Measurements from ENCODE around the gene LAPTM5.
"Not testable (repeated sequence)": the region's sequence is repeated elsewhere in the genome, so short reads cannot be mapped to it uniquely, and the experiment has no call there.

The LAPTM5 gene

GRCh38 chr1:30774550-30775432, 17.2 kb upstream of the LAPTM5 start:
- no peak for DNase-seq (ENCODE audit: extremely low spot score, insufficient read length, low read depth)
- FAIRE-seq, result no peak

DNA sequence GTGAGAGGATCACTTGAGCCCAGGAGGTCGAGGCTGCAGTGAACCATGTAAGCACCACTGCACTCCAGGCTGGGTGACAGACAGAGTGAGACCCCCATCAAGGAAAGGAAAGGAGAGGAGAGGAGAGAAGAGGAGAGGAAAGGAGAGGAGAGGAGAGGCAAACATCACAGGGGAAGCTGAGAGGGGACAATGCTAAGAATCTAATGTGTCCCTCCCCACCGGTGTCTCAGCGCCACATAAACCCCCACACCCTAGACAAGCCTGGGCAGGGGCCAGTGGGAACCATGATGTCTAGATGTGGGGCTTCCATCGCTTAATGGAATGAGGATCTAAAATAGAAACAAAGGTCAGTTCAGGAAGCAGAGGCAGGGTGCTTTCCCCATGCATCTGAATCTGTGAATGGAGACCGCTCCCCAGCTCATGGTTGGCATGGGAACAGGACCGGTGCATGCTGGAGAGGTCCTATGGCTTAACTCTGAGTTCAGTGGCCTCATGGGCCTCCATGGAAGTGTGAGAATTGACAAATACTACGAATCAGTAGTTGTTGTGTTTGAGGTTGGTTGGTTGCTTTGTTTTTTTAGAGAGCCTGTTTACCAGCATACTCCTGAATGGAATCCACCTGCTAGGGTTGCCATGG, 16.3 kb upstream of the LAPTM5 start:
- FAIRE-seq, result no peak
- DNase-seq (ENCODE audit: extremely low spot score, insufficient read length, low read depth), result no peak

DNA sequence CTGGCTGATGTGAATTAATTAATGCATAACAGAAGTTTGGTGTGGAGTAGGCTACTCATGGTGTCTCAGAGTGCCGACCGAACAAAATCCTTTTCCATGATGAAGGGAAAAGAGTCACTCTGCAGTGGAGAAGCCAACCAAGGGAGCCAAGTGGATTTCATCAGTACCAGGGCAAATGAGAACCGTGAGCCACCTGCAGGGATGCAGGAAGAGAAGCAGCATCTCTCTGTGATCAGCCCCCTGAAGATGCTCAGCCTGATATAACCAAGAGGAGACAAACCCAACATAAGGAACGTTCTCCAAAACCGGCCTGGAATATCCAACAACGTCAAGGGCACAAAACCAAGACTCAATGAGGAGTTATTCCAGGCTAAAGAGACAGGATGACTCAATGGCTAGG, 13.4 kb upstream of the LAPTM5 start:
- DNase-seq (ENCODE audit: extremely low spot score, insufficient read length, low read depth), result no peak
- FAIRE-seq, result no peak

DNA sequence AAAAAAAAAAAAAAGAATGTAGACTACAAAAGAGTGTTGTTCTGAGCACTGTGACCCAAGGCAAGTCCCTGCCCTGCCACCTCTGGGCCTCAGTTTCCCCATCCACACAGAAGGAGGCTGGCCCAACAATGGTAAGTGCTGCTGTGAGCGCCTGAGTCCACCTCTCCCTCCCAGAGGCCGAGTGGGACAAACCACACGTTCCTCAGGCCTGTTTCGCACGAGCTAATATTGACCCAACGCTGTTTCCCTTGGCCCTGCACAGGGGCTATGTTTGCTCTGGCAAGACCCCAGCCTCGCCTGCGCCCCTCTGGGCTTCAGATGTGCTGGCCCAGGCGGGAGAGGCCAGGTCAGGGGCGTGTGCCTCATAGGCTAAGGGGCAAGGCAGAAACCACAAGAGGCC, 12.6 kb upstream of the LAPTM5 start:
- DNase-seq (ENCODE audit: extremely low spot score, insufficient read length, low read depth), result no peak
- no peak for FAIRE-seq

DNA sequence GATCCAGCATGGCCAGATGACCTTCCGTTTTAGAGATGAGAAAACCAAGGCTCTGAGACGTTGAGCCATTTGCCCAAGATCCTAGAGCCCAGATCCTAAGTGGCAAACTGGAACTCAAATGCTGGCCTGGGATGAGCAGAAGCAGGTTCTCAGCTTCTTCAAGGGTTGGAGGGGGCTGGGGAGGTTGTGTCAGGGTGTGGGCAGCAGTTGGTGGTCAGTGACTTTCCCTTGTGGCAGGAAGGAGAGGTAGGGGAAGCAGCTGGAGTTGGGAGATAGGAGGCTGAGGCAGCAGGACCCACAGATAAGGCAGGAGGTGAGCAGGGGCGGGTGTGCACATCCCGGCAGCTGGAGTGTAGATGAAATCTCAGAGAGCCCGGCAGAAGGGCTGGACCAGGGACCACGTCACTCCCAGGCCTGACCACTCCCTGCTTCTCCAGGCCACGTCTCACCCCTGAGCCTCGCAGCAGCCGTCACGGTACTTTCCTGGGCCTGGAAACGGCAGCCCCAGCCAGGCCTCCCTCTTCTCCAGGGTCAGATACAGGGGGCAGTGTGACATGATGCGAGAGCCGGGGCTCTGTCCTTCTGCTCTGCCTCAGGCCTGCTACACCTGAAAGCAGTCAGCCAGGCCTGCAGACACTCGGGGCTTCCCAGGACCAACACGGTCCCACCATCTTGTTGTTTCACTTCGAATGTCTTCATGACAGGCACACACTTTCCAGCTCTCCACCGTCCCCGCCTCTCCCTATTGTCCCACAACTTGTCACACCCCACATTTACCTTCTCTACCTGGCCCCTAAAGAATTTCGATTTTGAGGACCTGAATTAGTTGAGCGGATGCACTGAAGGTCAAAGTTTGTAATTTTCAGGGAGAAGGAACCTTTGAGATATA, 11.5 kb upstream of the LAPTM5 start:
- FAIRE-seq, result peak; percentile 9
- no peak for DNase-seq (ENCODE audit: extremely low spot score, insufficient read length, low read depth)

GRCh38 chr1:30768159-30768829, 10.7 kb upstream of the LAPTM5 start:
- DNase-seq (ENCODE audit: extremely low spot score, insufficient read length, low read depth) (no peak), FAIRE-seq (no peak)

DNA sequence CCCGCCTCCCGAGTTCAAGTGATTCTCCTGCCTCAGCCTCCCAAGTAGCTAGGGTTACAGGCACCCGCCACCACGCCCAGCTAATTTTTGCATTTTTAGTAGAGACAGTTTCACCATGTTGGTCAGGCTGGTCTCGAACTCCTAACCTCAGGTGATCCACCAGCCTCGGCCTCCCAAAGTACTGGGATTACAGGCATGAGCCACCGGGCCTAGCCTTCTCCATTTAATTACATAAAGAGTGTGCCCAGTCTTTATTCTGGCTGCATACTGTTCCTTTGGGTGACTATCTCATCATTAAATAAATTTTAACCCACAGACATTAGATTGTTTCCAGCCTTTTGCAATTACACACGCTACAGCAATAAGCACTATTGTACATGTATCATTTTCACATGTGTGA, 9.4 kb upstream of the LAPTM5 start:
- FAIRE-seq; DNase-seq (ENCODE audit: extremely low spot score, insufficient read length, low read depth): not testable (repeated sequence)

DNA sequence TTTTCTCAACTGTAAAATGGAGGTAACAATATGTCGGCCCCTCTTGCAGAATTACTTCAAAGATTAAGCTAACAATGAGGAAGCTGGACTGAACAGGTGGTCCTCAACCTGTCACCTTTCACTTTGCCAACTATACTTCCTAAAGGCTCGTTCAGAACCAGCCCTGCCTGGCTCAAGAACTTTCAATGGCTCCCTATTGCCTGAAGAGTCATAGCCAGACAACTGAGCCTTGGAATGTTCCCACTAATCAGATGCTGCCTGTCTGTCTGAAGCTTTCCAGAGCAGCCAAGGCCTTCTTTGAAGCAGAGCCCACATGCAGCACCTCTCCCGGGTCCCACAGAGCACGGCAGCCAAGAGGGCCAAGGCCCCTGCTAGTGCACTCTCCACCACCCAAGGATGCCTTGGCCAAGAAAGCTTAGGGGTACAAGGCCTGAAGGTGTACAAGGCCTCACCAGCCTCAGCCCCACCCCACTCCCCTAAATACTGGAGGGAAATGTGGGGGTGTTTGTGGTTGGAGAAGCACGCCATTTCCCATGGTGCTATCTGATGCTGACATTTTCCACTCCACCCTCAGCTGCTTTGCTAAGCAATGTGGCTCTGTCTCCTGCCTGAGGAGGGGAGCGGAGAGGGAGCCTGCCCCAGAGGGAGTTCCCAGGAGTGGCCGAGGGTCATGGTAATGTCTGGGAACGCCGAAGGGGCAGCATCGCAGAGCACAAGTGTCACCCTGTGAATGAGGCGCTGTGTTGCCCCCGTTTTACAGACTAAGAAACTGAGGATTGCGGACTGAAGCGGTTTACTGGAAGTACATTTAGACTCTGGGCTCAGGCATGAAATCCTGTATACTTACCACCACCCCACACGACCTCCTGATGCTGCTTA, 8.2 kb upstream of the LAPTM5 start:
- FAIRE-seq (peak; percentile 69), DNase-seq (ENCODE audit: extremely low spot score, insufficient read length, low read depth) (no peak)

DNA sequence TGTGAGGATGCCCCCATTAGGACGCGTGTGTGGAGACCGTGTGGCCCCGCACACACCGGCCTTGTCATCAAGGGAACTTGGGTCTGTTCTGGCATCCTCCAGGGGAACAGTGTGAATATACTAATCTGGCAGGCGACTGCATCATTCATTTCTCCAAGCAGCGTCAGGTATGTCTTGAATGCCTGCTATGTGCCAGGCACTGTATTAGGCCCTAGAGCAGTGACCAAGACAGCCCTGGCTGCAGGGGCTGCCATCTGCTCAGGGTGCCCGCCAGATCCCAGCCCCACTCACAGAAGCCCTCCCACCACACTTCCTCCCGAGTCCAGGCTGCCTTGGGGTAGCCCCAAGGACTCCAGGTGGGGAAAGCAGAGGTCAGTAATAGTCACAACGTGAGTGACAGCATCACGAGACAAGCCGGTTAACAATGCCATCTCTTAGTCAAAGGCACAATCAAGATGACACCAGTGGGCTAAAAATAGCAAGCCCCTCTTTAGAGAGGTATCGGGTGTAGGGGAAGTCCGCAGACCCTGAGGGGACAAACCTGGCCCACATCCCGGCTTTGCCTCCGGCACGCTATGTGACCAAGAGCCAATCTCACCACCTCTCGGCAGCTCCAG, 7.5 kb upstream of the LAPTM5 start:
- DNase-seq (ENCODE audit: extremely low spot score, insufficient read length, low read depth) (no peak), FAIRE-seq (peak; percentile 94)

- no peak for FAIRE-seq
These were observed 6.8 kb upstream of the LAPTM5 start for GRCh38 chr1:30764396-30764795.

DNA sequence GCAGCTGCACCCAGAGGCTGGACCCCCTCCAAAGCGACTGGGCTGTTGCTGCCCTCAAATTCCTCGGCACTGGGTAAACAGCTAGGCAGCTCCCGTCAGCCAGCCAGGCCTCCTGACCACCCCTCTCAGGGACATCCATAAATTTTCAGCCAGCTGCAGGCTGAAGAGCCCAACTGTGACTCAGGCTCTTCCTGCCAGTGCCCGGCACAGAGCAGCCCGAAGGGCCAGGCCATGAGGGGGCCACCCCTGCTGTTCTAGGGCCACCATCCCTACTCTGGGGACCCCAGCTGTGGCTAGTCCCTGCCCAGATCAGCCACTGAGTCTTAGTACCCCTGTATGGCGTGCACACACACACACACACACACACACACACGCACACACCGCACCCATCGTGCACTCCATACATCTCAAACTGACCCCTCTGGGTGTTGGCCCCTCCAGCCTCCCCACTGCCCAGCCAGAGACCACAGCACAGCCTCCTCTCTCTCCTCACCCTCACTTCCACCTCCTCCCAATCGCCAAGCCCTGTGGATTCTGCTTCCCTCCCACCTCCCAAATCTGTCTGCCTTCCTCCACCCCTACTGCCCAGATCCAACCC, 6.2 kb upstream of the LAPTM5 start:
- FAIRE-seq (no peak), DNase-seq (ENCODE audit: extremely low spot score, insufficient read length, low read depth) (no peak)

More at GRCh38 chr1:30764396-30764795, 6.8 kb upstream of the LAPTM5 start:
- DNase-seq (ENCODE audit: extremely low spot score, insufficient read length, low read depth), result no peak

- FAIRE-seq (peak; percentile 33), DNase-seq (ENCODE audit: extremely low spot score, insufficient read length, low read depth) (no peak)
These were observed 5.5 kb upstream of the LAPTM5 start for GRCh38 chr1:30762930-30763650.

DNA sequence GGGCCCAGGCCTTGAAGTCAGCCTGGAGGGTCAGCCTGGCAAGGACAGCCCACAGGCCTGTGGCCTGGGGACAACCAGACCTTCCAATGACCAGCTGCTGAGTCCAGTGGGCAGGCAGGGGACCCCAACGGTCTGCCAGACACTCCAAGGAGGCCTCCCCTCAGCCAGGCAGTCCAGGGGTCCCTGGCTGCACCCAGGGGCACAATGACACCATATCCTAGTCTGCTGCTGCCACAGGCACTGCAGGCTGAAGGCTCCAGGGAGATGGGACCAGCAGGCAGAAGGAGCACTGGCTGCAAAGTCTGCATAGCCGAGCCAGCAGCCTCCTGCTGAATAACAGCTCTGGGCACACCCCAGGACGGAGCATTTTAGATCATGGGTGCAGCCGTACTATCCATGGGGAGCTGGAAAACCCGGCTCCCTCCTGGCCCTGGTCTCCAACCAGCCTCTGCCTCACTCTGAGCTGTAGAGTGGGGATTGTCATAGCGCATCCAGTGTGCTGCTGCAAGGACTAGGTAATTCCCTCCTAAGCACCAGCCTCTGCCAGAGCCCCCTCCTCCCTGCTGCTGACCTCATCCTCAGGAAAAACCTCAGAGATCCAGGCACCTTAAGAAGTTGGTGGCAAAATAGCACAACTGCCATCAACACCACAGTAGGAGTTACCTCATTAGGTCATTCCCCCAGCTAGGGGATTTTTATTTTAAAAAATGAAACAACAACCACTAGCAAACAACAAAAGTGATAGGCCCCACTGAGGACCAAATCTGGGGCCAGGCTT, 4.8 kb upstream of the LAPTM5 start:
- no peak for DNase-seq (ENCODE audit: extremely low spot score, insufficient read length, low read depth)
- FAIRE-seq, result peak; percentile 92

DNA sequence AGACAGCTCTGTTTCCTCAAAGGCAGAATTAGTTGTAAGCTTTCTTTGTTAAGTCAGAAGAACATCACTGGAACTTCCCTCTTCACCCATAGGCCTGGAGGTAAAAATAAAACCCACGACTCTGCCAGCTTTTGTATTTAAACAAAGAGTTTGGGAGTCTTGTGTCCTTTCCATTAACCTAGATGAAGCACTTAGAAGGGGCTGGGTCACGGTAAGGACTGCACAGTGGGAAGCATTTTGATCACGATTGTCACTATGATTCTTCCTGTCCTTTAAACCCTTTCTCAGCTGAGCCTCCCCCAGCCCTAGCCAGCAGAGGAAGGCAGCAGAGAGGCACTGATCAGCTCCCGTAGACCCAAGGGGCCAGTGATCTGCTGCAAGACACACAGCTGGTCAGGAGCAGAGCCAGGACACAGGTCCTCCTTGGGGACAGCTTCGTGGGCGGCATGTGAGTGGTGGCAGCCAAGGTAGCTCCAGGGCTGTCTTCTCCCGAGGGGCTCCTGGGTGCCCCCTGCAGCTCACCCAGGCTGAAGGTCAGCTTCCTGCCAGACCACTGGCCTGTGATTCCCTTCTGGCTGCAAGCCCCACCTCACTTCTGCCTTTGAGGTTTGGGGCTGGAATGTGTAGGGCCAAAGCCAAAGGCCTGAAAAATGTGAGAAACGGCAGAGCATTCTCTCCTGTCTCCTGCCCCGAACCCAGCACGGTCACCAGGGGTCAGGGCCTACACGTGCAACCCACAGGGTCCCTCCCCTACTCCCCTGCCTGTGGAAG, 4.0 kb upstream of the LAPTM5 start:
- FAIRE-seq (peak; percentile 82), DNase-seq (ENCODE audit: extremely low spot score, insufficient read length, low read depth) (no peak)

GRCh38 chr1:30760596-30761324, 3.2 kb upstream of the LAPTM5 start:
- DNase-seq (ENCODE audit: extremely low spot score, insufficient read length, low read depth), result no peak
- FAIRE-seq, result no peak
